Transverse colon (tissue), 4 donors: ENCODE results near the gene MESD. TPM values are rescaled to one million over a fixed set of nuclear protein-coding genes. Genes with fewer than 3 reads are reported as not detected.

Experiments
- DNase-seq: peaks from one replicate; pipeline ENCODE4 v3.0.0-alpha.2; 2019
- H3K27ac ChIP-seq, 4 donors: fragments of 200-600 bp; sonication (generic); 2 replicates each; pipeline ENCODE4 v1.5.1; 2016 to 2018; ENCODE audit warnings: inconsistent platforms in 4 of 4
- H3K27me3 ChIP-seq: fragments of 200-600 bp; sonication (generic); 2 replicates; pipeline ENCODE4 v1.5.1; 2017; ENCODE audit warnings: inconsistent platforms
- H3K36me3 ChIP-seq, 4 donors: fragments of 200-600 bp; sonication (generic); 2 replicates each; pipeline ENCODE4 v1.5.1; 2017 to 2019; ENCODE audit warnings: inconsistent platforms in 4 of 4
- H3K4me1 ChIP-seq, 4 donors: fragments of 200-600 bp; sonication (generic); 2 replicates each; pipeline ENCODE4 v1.5.1; 2017 to 2020; ENCODE audit warnings: inconsistent platforms in 4 of 4
- H3K4me3 ChIP-seq, 4 donors: fragments of 200-600 bp; sonication (generic); 1 replicate in 1 of 4; 2 replicates in 3 of 4; pipeline versions ENCODE4 v1.5.1 to v1.6.1; 2017 to 2019; ENCODE audit warnings: inconsistent platforms in 4 of 4
- H3K9me3 ChIP-seq, 2 donors: fragments of 200-600 bp; sonication (generic); 2 replicates each; pipeline ENCODE4 v1.5.1; 2017 to 2019; ENCODE audit warnings: inconsistent platforms in 2 of 2
- EP300 ChIP-seq: sonication (generic); formaldehyde crosslinking; IDR thresholded peaks from one replicate; pipeline ENCODE4 v1.6.1; 2017; ENCODE audit warnings: antibody characterized with exemption, low read depth
- POLR2A ChIP-seq: fragments of 450-650 bp; IDR thresholded peaks from one replicate; pipeline ENCODE4 v1.6.1; 2016; ENCODE audit warnings: antibody characterized with exemption, mild to moderate bottlenecking, moderate library complexity
- POLR2AphosphoS5 ChIP-seq, 3 donors: sonication (generic); formaldehyde crosslinking; IDR thresholded peaks; one replicate each; pipeline ENCODE4 v1.6.1; 2016; ENCODE audit warnings: antibody characterized with exemption in 3 of 3
- WGBS, 2 donors: methylation state at CpG; one replicate each; pipeline ENCODE4 v1.1.5; 2018; ENCODE audit warnings: low coverage in 1 of 2; 5-methylcytosine and 5-hydroxymethylcytosine counted together
- in situ Hi-C, 4 donors: fragments of 200-750 bp; cut with MboI; loops; one replicate each; pipeline versions ENCODE4 v1.15.0 to v1.15.1; 2017; ENCODE audit warnings: low sequenced_read_pairs in 3 of 4, low pct_ligation_motif_present in 1 of 4, low pct_unique_long_range_greater_than_20kb in 1 of 4
- intact Hi-C: fragments of 100-400 bp; cut with DNase I; formaldehyde crosslinking; loops from one replicate; pipeline ENCODE4 v1.15.1; 2023; ENCODE audit warnings: low total_unique reads
- total RNA-seq, 4 donors: library from RNA; depleted of rRNA; stranded (reverse); fragments of >200 nt; gene quantifications; one replicate each; pipeline ENCODE4 v1.1.0, GENCODE V29; 2016
- TF ChIP-seq, protein P1 (sequence below), 5 experiments: fragments of 200-600 bp in 3 of 5; fragments of 450-650 bp in 2 of 5; sonication (generic) in 3 of 5; IDR thresholded peaks; 1 replicate in 2 of 5; 2 replicates in 3 of 5; pipeline ENCODE4 v1.5.1; 2016 to 2017; ENCODE audit warnings: antibody characterized with exemption in 5 of 5, inconsistent platforms in 3 of 5, mild to moderate bottlenecking in 2 of 5, moderate library complexity in 1 of 5

Gene MESD
- total RNA-seq, 4 donors from 2014 or later, result 15.8 to 39.3 (median 19.2) TPM

DNA sequence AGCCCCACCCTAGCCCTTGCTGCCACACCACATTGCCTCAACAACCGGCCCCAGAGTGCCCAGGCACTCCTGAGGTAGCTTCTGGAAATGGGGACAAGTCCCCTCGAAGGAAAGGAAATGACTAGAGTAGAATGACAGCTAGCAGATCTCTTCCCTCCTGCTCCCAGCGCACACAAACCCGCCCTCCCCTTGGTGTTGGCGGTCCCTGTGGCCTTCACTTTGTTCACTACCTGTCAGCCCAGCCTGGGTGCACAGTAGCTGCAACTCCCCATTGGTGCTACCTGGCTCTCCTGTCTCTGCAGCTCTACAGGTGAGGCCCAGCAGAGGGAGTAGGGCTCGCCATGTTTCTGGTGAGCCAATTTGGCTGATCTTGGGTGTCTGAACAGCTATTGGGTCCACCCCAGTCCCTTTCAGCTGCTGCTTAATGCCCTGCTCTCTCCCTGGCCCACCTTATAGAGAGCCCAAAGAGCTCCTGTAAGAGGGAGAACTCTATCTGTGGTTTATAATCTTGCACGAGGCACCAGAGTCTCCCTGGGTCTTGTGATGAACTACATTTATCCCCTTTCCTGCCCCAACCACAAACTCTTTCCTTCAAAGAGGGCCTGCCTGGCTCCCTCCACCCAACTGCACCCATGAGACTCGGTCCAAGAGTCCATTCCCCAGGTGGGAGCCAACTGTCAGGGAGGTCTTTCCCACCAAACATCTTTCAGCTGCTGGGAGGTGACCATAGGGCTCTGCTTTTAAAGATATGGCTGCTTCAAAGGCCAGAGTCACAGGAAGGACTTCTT, 39.1 kb downstream of the MESD start:
- 90% methylated on average over 8 of the region's 8 CpGs; no CpG with 5 or more reads in 1 of the 2 donors for WGBS, 2 donors
- no peak for DNase-seq
- intact Hi-C loops, result no loop called here
- in situ Hi-C loops, result loop anchor here (25.0 kb wide), 2 partner anchors 163 to 388 kb away; partner anchors contain the start of gene CEMIP (in 2 of the 4)
- no peaks in the 10 kb centered on the region for H3K27me3 ChIP-seq
- no peaks in the 10 kb centered on the region for H3K4me1 ChIP-seq
- no peaks in the 10 kb centered on the region for H3K9me3 ChIP-seq
- peaks cover 0 to 10% (median 0%) of the 10 kb centered on the region in 4 donors for H3K36me3 ChIP-seq
- H3K4me3 ChIP-seq, result no peak overlapping the region
- no peak for TF ChIP-seq POLR2AphosphoS5 (IDR thresholded peaks at IDR 0.05)
- no peak for TF ChIP-seq EP300
- no peak for TF ChIP-seq POLR2A
- TF ChIP-seq, protein P1, sequence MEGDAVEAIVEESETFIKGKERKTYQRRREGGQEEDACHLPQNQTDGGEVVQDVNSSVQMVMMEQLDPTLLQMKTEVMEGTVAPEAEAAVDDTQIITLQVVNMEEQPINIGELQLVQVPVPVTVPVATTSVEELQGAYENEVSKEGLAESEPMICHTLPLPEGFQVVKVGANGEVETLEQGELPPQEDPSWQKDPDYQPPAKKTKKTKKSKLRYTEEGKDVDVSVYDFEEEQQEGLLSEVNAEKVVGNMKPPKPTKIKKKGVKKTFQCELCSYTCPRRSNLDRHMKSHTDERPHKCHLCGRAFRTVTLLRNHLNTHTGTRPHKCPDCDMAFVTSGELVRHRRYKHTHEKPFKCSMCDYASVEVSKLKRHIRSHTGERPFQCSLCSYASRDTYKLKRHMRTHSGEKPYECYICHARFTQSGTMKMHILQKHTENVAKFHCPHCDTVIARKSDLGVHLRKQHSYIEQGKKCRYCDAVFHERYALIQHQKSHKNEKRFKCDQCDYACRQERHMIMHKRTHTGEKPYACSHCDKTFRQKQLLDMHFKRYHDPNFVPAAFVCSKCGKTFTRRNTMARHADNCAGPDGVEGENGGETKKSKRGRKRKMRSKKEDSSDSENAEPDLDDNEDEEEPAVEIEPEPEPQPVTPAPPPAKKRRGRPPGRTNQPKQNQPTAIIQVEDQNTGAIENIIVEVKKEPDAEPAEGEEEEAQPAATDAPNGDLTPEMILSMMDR (IDR thresholded peaks at IDR 0.05), result no peak
- no peak overlapping the region for H3K27ac ChIP-seq

DNA sequence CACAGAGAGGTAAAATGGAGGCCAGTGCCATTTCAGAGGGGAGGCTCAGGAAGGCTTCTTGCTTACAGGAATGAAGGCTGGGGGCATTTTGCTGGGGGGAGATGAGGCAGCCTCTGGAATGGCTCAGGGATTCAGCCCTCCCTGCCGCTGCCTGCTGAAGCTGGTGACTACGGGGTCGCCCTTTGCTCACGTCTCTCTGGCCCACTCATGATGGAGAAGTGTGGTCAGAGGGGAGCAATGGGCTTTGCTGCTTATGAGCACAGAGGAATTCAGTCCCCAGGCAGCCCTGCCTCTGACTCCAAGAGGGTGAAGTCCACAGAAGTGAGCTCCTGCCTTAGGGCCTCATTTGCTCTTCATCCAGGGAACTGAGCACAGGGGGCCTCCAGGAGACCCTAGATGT, 39.9 kb downstream of the MESD start:
- Histone ChIP-seq H3K4me1 (no peaks in the 10 kb centered on the region), H3K9me3 (no peaks in the 10 kb centered on the region), H3K27ac (no peak overlapping the region), H3K27me3 (no peaks in the 10 kb centered on the region), H3K4me3 (no peak overlapping the region), H3K36me3 (peaks cover 0 to 10% (median 0%) of the 10 kb centered on the region in 4 donors)
- intact Hi-C loops (no loop called here), in situ Hi-C loops (loop anchor here (25.0 kb wide), 2 partner anchors 162 to 387 kb away; partner anchors contain the start of gene CEMIP (in 2 of the 4))
- WGBS, 2 donors, result 100% methylated on average over 4 of the region's 4 CpGs; no CpG with 5 or more reads in 1 of the 2 donors
- no peak for DNase-seq
- TF ChIP-seq POLR2AphosphoS5 (IDR thresholded peaks at IDR 0.05) (no peak), EP300 (no peak), POLR2A (no peak)
- TF ChIP-seq, protein P1 (IDR thresholded peaks at IDR 0.05), result no peak

- WGBS, 2 donors, result 90% methylated on average over 13 of the region's 13 CpGs; no CpG with 5 or more reads in 1 of the 2 donors
- Histone ChIP-seq H3K36me3 (peaks cover 0 to 10% (median 0%) of the 10 kb centered on the region in 4 donors), H3K9me3 (no peaks in the 10 kb centered on the region), H3K4me1 (no peaks in the 10 kb centered on the region), H3K27ac (no peak overlapping the region), H3K27me3 (no peaks in the 10 kb centered on the region), H3K4me3 (no peak overlapping the region)
- intact Hi-C loops (no loop called here), in situ Hi-C loops (no loop called here)
- TF ChIP-seq POLR2A (no peak), EP300 (no peak), POLR2AphosphoS5 (IDR thresholded peaks at IDR 0.05) (no peak)
- TF ChIP-seq, protein P1 (IDR thresholded peaks at IDR 0.05), result no peak
- DNase-seq, result no peak
These were observed 40.8 kb downstream of the MESD start for GRCh38 chr15:80948651-80949292.

GRCh38 chr15:80946576-80946975, 43.0 kb downstream of the MESD start:
- Histone ChIP-seq H3K36me3 (peaks cover 0 to 10% (median 0%) of the 10 kb centered on the region in 4 donors), H3K9me3 (no peaks in the 10 kb centered on the region), H3K4me1 (no peaks in the 10 kb centered on the region), H3K4me3 (no peak overlapping the region), H3K27ac (no peak overlapping the region), H3K27me3 (no peaks in the 10 kb centered on the region)
- TF ChIP-seq POLR2AphosphoS5 (IDR thresholded peaks at IDR 0.05) (no peak), EP300 (no peak), POLR2A (no peak)
- TF ChIP-seq, protein P1 (IDR thresholded peaks at IDR 0.05), result no peak
- 95 to 97% methylated on average over 7 to 8 of the region's 8 CpGs for WGBS, 2 donors
- intact Hi-C loops, result no loop called here
- in situ Hi-C loops, result no loop called here
- DNase-seq, result no peak
